HepG2 (cell line): Measurements from ENCODE around the gene ADARB2. TPM values are rescaled to one million over a fixed set of nuclear protein-coding genes. Genes with fewer than 3 reads are reported as not detected.

Experiments
- ATAC-seq: fragments of 200-7000 bp; cut with Tn5 transposase; 3 replicates; pipeline ENCODE4 v1.9.1; 2020; ENCODE audit warnings: mild to moderate bottlenecking, moderate library complexity
- BruUV-seq: library from RNA; stranded (reverse); fragments of 400-500 nt; replicated peaks from 2 replicates; lab custom pipeline; 2021; lab: Mats Ljungman, UMichigan
- CTCF ChIA-PET: fragments of 300-600 bp; formaldehyde crosslinking; extraction: SDS; loops from one replicate; lab custom pipeline; 2021; ENCODE audit warnings: low total read pairs, inconsistent platforms, low intra/inter-chr PET ratio; lab: Yijun Ruan, JAX
- POLR2A ChIA-PET: fragments of 350-600 bp; sonication (Branson Sonifier 250); formaldehyde crosslinking; loops from one replicate; lab custom pipeline; 2020; ENCODE audit warnings: antibody characterized with exemption, inconsistent platforms; lab: Yijun Ruan, JAX
- DNase-seq: peaks from one replicate; pipeline ENCODE4 v3.0.0-alpha.2; 2015; ENCODE audit warnings: low spot score
- FAIRE-seq: peaks from 3 replicates; lab custom pipeline; 2011; peaks lifted over from hg19 to GRCh38; lab: Jason Lieb, UNC
- H2AFZ ChIP-seq: one replicate; pipeline ENCODE4 v1.6.1; 2011; ENCODE audit warnings: low read length, inconsistent platforms
- H3K27ac ChIP-seq: fragments of 300-600 bp; 3 replicates; pipeline ENCODE4 v1.8.0; 2011; ENCODE audit warnings: mixed run types, mild to moderate bottlenecking, mixed read lengths, low read length, inconsistent platforms; ENCODE audit not compliant: insufficient read depth; ENCODE audit errors: extremely low read length
- H3K27me3 ChIP-seq, 2 experiments: fragments of 200-600 bp in 1 of 2; 2 replicates in 1 of 2; 3 replicates in 1 of 2; pipeline versions ENCODE4 v1.6.0 to v1.8.0; 2011; ENCODE audit warnings: low read length in 2 of 2, mild to moderate bottlenecking in 2 of 2, moderate library complexity in 2 of 2, inconsistent platforms in 1 of 2; ENCODE audit not compliant: insufficient read depth in 2 of 2, control insufficient read depth in 1 of 2
- H3K36me3 ChIP-seq, 2 experiments: fragments of 200-600 bp in 1 of 2; replicated peaks in 1 of 2; 2 replicates in 1 of 2; 3 replicates in 1 of 2; pipeline versions ENCODE4 v1.5.1 to v1.8.0; 2011; ENCODE audit warnings: low read length in 2 of 2, inconsistent platforms in 1 of 2; ENCODE audit not compliant: insufficient read depth in 2 of 2, control insufficient read depth in 1 of 2
- H3K4me1 ChIP-seq: 2 replicates; pipeline ENCODE4 v1.5.1; 2012; ENCODE audit warnings: low read length, inconsistent platforms; ENCODE audit not compliant: insufficient read depth
- H3K4me2 ChIP-seq: 2 replicates; pipeline ENCODE4 v1.6.0; 2011; ENCODE audit warnings: low read depth, low read length, inconsistent platforms
- H3K4me3 ChIP-seq, 3 experiments: fragments of 200-600 bp in 1 of 3; sonication (generic), shearing (Covaris generic) in 1 of 3; replicated peaks in 1 of 3; 2 replicates each; pipeline ENCODE4 v1.5.1; 2011 to 2016; ENCODE audit warnings: low read length in 3 of 3, inconsistent platforms in 2 of 3, low read depth in 2 of 3, mild to moderate bottlenecking in 2 of 3, control low read depth in 1 of 3, mixed read lengths in 1 of 3; ENCODE audit not compliant: insufficient read depth in 1 of 3
- H3K79me2 ChIP-seq: one replicate; pipeline ENCODE4 v1.6.1; 2011; ENCODE audit warnings: low read length, inconsistent platforms; ENCODE audit not compliant: insufficient read depth
- H3K9ac ChIP-seq: 2 replicates; pipeline ENCODE4 v1.6.0; 2011; ENCODE audit warnings: mild to moderate bottlenecking, low read depth, low read length, inconsistent platforms; ENCODE audit not compliant: insufficient read depth
- H3K9me3 ChIP-seq: 2 replicates; pipeline ENCODE4 v1.5.1; 2012; ENCODE audit warnings: mild to moderate bottlenecking, low read length
- H4K20me1 ChIP-seq: 2 replicates; pipeline ENCODE4 v1.6.0; 2011; ENCODE audit warnings: inconsistent platforms, mild to moderate bottlenecking, low read length, moderate library complexity; ENCODE audit not compliant: insufficient read depth
- GATAD2A ChIP-seq: IDR thresholded peaks from 2 replicates; pipeline ENCODE4 v1.6.1; 2016
- NR2F1 ChIP-seq, 2 experiments: fragments of 450-650 bp in 1 of 2; formaldehyde crosslinking in 1 of 2; IDR thresholded peaks; 2 replicates each; pipeline versions ENCODE4 v1.5.0 to v1.6.1; 2016 to 2020; ENCODE audit warnings: mild to moderate bottlenecking in 1 of 2, missing compliant biosample characterization in 1 of 2, missing genetic modification reagents in 1 of 2, moderate library complexity in 1 of 2
- SP1 ChIP-seq, 2 experiments: fragments of 450-650 bp in 1 of 2; sonication (generic) in 1 of 2; formaldehyde crosslinking in 1 of 2; IDR thresholded peaks; 2 replicates each; pipeline versions ENCODE4 v1.4.0 to v1.6.1; 2016 to 2020; ENCODE audit warnings: missing genetic modification reagents in 1 of 2
- ZNF225 ChIP-seq: sonication (generic); formaldehyde crosslinking; IDR thresholded peaks from 2 replicates; pipeline ENCODE4 v1.4.0; 2020; ENCODE audit warnings: mild to moderate bottlenecking, missing genetic modification reagents
- ZNF335 ChIP-seq: sonication (generic); formaldehyde crosslinking; IDR thresholded peaks from 2 replicates; pipeline ENCODE4 v1.4.0; 2020; ENCODE audit warnings: missing genetic modification reagents
- ZNF674 ChIP-seq: sonication (generic); formaldehyde crosslinking; IDR thresholded peaks from 2 replicates; pipeline ENCODE4 v1.5.0; 2020; ENCODE audit warnings: low read depth, mild to moderate bottlenecking, missing genetic modification reagents
- ZNF761 ChIP-seq: sonication (generic); formaldehyde crosslinking; conservative IDR thresholded peaks from 2 replicates; pipeline ENCODE4 v1.4.0; 2020; ENCODE audit warnings: mild to moderate bottlenecking, missing genetic modification reagents
- ZNF776 ChIP-seq: sonication (generic); formaldehyde crosslinking; IDR thresholded peaks from 2 replicates; pipeline ENCODE4 v1.4.0; 2020; ENCODE audit warnings: mild to moderate bottlenecking, missing genetic modification reagents
- WGBS: methylation state at CpG from one replicate; pipeline ENCODE4 v1.1.6; 2017; ENCODE audit warnings: low lambda C conversion rate; 5-methylcytosine and 5-hydroxymethylcytosine counted together
- in situ Hi-C: cut with HindIII; loops from 2 replicates; pipeline ENCODE4 v1.10.0; 2017; ENCODE audit warnings: low pct_unique_long_range_greater_than_20kb; ENCODE audit not compliant: extremely low pct_ligation_motif_present
- intact Hi-C: fragments of 100-400 bp; cut with micrococcal nuclease; formaldehyde crosslinking; loops from one replicate; pipeline ENCODE4 v1.10.0; 2022; ENCODE audit not compliant: unreplicated experiment
- polyA plus RNA-seq, 8 experiments: library from polyadenylated mRNA; depleted of rRNA in 3 of 8; stranded (reverse) in 7 of 8; unstranded in 1 of 8; fragments of >200 nt; fragmentation: Illumina TruSeq in 4 of 8; extraction: Trizol in 4 of 8; gene quantifications; 2 replicates each; pipeline versions ENCODE4 v1.2.1 to v1.2.3, GENCODE V29; 2011 to 2016; ENCODE audit warnings: low read depth in 4 of 8, missing spikeins in 1 of 8, mixed read lengths in 1 of 8; ENCODE audit not compliant: insufficient read depth in 1 of 8
- total RNA-seq, 5 experiments: library from RNA; depleted of rRNA; stranded (reverse); fragments of >200 nt; fragmentation: Illumina TruSeq; extraction: Trizol; gene quantifications; 2 replicates each; pipeline ENCODE4 v1.2.3, GENCODE V29; 2016; ENCODE audit warnings: low read depth in 1 of 5
- TF ChIP-seq, protein P1 (sequence below): sonication (generic); formaldehyde crosslinking; IDR thresholded peaks from 2 replicates; pipeline ENCODE4 v1.5.0; 2020; ENCODE audit warnings: missing genetic modification reagents, mild to moderate bottlenecking, borderline replicate concordance
- TF ChIP-seq, protein P2 (sequence below): sonication (generic); formaldehyde crosslinking; IDR thresholded peaks from 2 replicates; pipeline ENCODE4 v1.4.0; 2020; ENCODE audit warnings: missing genetic modification reagents
- TF ChIP-seq, protein P3 (sequence below): sonication (generic); formaldehyde crosslinking; conservative IDR thresholded peaks from 2 replicates; pipeline ENCODE4 v1.4.0; 2020; ENCODE audit warnings: missing genetic modification reagents
- TF ChIP-seq, protein P4 (sequence below): sonication (generic); formaldehyde crosslinking; IDR thresholded peaks from 2 replicates; pipeline ENCODE4 v1.4.0; 2020; ENCODE audit warnings: missing genetic modification reagents
- TF ChIP-seq, protein P5 (sequence below): sonication (generic); formaldehyde crosslinking; IDR thresholded peaks from 2 replicates; pipeline ENCODE4 v1.4.0; 2020; ENCODE audit warnings: low read depth, mild to moderate bottlenecking, missing genetic modification reagents
- TF ChIP-seq, protein P6 (sequence below): sonication (generic); formaldehyde crosslinking; IDR thresholded peaks from 2 replicates; pipeline ENCODE4 v1.5.0; 2020; ENCODE audit warnings: missing genetic modification reagents

ADARB2 gene
- total and polyA plus RNA-seq, 2 of the 13 experiments (the other 11 are each of a cell fraction or from before 2014, with no cell fraction given), result not detected

DNA sequence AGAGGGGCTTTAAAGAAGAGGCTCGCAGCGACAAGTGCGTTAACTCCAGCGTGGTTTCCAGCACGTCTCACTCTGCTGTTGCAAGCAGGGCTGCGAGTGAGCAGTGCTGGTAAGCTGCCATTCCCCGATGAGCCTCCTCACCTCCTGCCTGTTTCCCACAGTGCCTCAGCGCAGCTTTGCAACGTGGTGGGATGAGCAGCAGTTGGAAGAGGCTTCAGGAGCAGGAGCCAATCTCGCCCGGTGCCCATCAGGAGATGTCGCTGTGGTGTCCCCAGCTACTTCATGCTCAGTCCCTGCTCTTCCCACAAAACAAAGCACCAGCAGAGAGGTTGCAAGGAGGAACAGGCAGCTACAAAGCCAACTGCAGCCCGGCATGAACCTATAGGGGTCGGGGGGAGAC lies 2.4 kb upstream of the ADARB2 start:
- ChIA-PET POLR2A (no interaction called here), CTCF (no interaction called here)
- Histone ChIP-seq H3K79me2 (no peaks in the 10 kb centered on the region), H2AFZ (no peak overlapping the region), H3K27me3 (peaks cover 7 to 63% of the 10 kb centered on the region in 2 experiments), H3K4me2 (no peak overlapping the region), H3K27ac (no peak overlapping the region), H4K20me1 (no peaks in the 10 kb centered on the region), H3K9me3 (no peaks in the 10 kb centered on the region), H3K9ac (no peak overlapping the region), H3K4me3 (no peak overlapping the region), H3K4me1 (no peaks in the 10 kb centered on the region), H3K36me3 (no peaks in the 10 kb centered on the region)
- intact Hi-C loops (no loop called here), in situ Hi-C loops (loop anchor here (5.0 kb wide), 1 partner anchor 48 kb away; no protein-coding TSS in a partner anchor)
- TF ChIP-seq, protein P1, sequence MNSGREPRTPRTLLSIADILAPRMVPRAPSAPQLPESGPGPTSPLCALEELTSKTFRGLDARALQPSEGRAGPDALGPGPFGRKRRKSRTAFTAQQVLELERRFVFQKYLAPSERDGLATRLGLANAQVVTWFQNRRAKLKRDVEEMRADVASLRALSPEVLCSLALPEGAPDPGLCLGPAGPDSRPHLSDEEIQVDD (CRISPR knock-in tag), result no peak
- TF ChIP-seq ZNF225 (CRISPR knock-in tag), result no peak
- no peak for TF ChIP-seq GATAD2A (CRISPR knock-in tag)
- no peak for TF ChIP-seq SP1 (IDR thresholded peaks at IDR 0.05)
- no peak for TF ChIP-seq SP1 (CRISPR knock-in tag; IDR thresholded peaks at IDR 0.05)
- no peak for TF ChIP-seq NR2F1 (CRISPR knock-in tag; IDR thresholded peaks at IDR 0.05)
- no peak for TF ChIP-seq ZNF674
- TF ChIP-seq, protein P2, sequence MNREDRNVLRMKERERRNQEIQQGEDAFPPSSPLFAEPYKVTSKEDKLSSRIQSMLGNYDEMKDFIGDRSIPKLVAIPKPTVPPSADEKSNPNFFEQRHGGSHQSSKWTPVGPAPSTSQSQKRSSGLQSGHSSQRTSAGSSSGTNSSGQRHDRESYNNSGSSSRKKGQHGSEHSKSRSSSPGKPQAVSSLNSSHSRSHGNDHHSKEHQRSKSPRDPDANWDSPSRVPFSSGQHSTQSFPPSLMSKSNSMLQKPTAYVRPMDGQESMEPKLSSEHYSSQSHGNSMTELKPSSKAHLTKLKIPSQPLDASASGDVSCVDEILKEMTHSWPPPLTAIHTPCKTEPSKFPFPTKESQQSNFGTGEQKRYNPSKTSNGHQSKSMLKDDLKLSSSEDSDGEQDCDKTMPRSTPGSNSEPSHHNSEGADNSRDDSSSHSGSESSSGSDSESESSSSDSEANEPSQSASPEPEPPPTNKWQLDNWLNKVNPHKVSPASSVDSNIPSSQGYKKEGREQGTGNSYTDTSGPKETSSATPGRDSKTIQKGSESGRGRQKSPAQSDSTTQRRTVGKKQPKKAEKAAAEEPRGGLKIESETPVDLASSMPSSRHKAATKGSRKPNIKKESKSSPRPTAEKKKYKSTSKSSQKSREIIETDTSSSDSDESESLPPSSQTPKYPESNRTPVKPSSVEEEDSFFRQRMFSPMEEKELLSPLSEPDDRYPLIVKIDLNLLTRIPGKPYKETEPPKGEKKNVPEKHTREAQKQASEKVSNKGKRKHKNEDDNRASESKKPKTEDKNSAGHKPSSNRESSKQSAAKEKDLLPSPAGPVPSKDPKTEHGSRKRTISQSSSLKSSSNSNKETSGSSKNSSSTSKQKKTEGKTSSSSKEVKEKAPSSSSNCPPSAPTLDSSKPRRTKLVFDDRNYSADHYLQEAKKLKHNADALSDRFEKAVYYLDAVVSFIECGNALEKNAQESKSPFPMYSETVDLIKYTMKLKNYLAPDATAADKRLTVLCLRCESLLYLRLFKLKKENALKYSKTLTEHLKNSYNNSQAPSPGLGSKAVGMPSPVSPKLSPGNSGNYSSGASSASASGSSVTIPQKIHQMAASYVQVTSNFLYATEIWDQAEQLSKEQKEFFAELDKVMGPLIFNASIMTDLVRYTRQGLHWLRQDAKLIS, result no peak
- TF ChIP-seq, protein P3, sequence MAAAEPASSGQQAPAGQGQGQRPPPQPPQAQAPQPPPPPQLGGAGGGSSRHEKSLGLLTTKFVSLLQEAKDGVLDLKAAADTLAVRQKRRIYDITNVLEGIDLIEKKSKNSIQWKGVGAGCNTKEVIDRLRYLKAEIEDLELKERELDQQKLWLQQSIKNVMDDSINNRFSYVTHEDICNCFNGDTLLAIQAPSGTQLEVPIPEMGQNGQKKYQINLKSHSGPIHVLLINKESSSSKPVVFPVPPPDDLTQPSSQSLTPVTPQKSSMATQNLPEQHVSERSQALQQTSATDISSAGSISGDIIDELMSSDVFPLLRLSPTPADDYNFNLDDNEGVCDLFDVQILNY (CRISPR knock-in tag), result no peak
- TF ChIP-seq ZNF776 (CRISPR knock-in tag), result no peak
- TF ChIP-seq, protein P4, sequence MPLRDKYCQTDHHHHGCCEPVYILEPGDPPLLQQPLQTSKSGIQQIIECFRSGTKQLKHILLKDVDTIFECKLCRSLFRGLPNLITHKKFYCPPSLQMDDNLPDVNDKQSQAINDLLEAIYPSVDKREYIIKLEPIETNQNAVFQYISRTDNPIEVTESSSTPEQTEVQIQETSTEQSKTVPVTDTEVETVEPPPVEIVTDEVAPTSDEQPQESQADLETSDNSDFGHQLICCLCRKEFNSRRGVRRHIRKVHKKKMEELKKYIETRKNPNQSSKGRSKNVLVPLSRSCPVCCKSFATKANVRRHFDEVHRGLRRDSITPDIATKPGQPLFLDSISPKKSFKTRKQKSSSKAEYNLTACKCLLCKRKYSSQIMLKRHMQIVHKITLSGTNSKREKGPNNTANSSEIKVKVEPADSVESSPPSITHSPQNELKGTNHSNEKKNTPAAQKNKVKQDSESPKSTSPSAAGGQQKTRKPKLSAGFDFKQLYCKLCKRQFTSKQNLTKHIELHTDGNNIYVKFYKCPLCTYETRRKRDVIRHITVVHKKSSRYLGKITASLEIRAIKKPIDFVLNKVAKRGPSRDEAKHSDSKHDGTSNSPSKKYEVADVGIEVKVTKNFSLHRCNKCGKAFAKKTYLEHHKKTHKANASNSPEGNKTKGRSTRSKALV (CRISPR knock-in tag), result no peak
- TF ChIP-seq, protein P5, sequence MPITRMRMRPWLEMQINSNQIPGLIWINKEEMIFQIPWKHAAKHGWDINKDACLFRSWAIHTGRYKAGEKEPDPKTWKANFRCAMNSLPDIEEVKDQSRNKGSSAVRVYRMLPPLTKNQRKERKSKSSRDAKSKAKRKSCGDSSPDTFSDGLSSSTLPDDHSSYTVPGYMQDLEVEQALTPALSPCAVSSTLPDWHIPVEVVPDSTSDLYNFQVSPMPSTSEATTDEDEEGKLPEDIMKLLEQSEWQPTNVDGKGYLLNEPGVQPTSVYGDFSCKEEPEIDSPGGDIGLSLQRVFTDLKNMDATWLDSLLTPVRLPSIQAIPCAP, result no peak
- TF ChIP-seq ZNF335 (CRISPR knock-in tag), result no peak
- TF ChIP-seq ZNF761 (CRISPR knock-in tag), result no peak
- TF ChIP-seq, protein P6, sequence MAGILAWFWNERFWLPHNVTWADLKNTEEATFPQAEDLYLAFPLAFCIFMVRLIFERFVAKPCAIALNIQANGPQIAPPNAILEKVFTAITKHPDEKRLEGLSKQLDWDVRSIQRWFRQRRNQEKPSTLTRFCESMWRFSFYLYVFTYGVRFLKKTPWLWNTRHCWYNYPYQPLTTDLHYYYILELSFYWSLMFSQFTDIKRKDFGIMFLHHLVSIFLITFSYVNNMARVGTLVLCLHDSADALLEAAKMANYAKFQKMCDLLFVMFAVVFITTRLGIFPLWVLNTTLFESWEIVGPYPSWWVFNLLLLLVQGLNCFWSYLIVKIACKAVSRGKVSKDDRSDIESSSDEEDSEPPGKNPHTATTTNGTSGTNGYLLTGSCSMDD (CRISPR knock-in tag), result no peak
- ATAC-seq (no peak), DNase-seq (no peak), FAIRE-seq (no peak)
- BruUV-seq, result no TSS peak
- 28% methylated on average over 7 of the region's 14 CpGs for WGBS
